ELF-1 (cell line): ENCODE measurements around the gene OR10A2.
"Not testable (repeated sequence)": the region's sequence is repeated elsewhere in the genome, so short reads cannot be mapped to it uniquely, and the experiment has no call there.

Source experiments
- DNase-seq: peaks from one replicate; pipeline ENCODE4 v3.0.0-alpha.2; 2016; ENCODE audit warnings: low read depth, low spot score

The OR10A2 gene

GRCh38 chr11:6887711-6888110 lies 24.9 kb downstream of the OR10A2 start:
- DNase-seq: not testable (repeated sequence)

- no peak for DNase-seq
Observed at GRCh38 chr11:6888830-6889229, 26.0 kb downstream of the OR10A2 start.

- no peak for DNase-seq
Observed at GRCh38 chr11:6889835-6890234, 27.0 kb downstream of the OR10A2 start.

GRCh38 chr11:6892400-6892799 lies 29.5 kb downstream of the OR10A2 start, which contains the start of gene OR2D2:
Gene OR2D2 (minus strand): TSS chr11:6892500. CDS start chr11:6892500, 0 bp downstream.
- no peak for DNase-seq

GRCh38 chr11:6894097-6894496 lies 31.2 kb downstream of the OR10A2 start:
- peak; percentile 2 for DNase-seq

GRCh38 chr11:6895010-6895409 lies 32.2 kb downstream of the OR10A2 start:
- DNase-seq: no peak

GRCh38 chr11:6898911-6899310 lies 36.1 kb downstream of the OR10A2 start:
- DNase-seq: no peak

- DNase-seq: no peak
Observed at GRCh38 chr11:6900327-6900999, 37.6 kb downstream of the OR10A2 start.

- not testable (repeated sequence) for DNase-seq
Observed at GRCh38 chr11:6904804-6905203, 41.9 kb downstream of the OR10A2 start.

- DNase-seq: no peak
Observed at GRCh38 chr11:6911378-6911777, 48.5 kb downstream of the OR10A2 start.

GRCh38 chr11:6911948-6912347 lies 49.1 kb downstream of the OR10A2 start:
- DNase-seq: no peak

GRCh38 chr11:6919698-6920097 lies 56.8 kb downstream of the OR10A2 start:
- no peak for DNase-seq

- no peak for DNase-seq
Observed at GRCh38 chr11:6920702-6921101, 57.8 kb downstream of the OR10A2 start, which contains the start of gene OR2D3. Gene OR2D3 (plus strand): TSS chr11:6921002. CDS start chr11:6921002, 0 bp downstream.
